Naive thymus-derived CD4-positive, alpha-beta T cell (primary cell): ENCODE results near the gene SEC14L5. TPM values are rescaled to one million over a fixed set of nuclear protein-coding genes. Genes with fewer than 3 reads are reported as not detected.

Experiments
- polyA plus RNA-seq, 2 donors: library from polyadenylated mRNA; unstranded; fragments of 300-500 nt; fragmentation: Illumina TruSeq; gene quantifications; one replicate each; pipeline ENCODE4 v1.2.3, GENCODE V29; 2021
- total RNA-seq, 6 experiments: library from RNA in 5 of 6; stranded (reverse) in 5 of 6; gene quantifications; 1 replicate in 5 of 6; 2 replicates in 1 of 6; pipeline ENCODE4 v1.2.3 and lab custom pipeline; 2021 to 2026

The SEC14L5 gene
- total and polyA plus RNA-seq, 7 experiments from 2014 or later = 0.21 to 1.0 TPM; not detected in 5

Other genes with a start within 250 kb of the SEC14L5 start
- 10 to 100 TPM; 17.6 to 32.7 (median 25.3) TPM for gene ANKS3, start 224.1 kb upstream of the SEC14L5 start, total RNA-seq
- gene ANKS3, start 224.1 kb upstream of the SEC14L5 start, polyA plus RNA-seq = 1 to 10 TPM; 4.1 to 8.5 TPM
- under 1 TPM; 0.11 to 0.57 (median 0.27) TPM for gene DNAAF8, start 223.8 kb upstream of the SEC14L5 start, total RNA-seq
- under 1 TPM in 1 of 2 donors, not detected in 1; 0.31 TPM for gene DNAAF8, start 223.8 kb upstream of the SEC14L5 start, polyA plus RNA-seq
- gene ZNF500, start 191.2 kb upstream of the SEC14L5 start, total RNA-seq = 10 to 100 TPM; 13.8 to 43.0 (median 24.7) TPM
- 10 to 100 TPM; 11.0 to 25.7 TPM for gene ZNF500, start 191.2 kb upstream of the SEC14L5 start, polyA plus RNA-seq
- gene SEPTIN12, start 170.0 kb upstream of the SEC14L5 start, total RNA-seq = not detected
- not detected for gene SEPTIN12, start 170.0 kb upstream of the SEC14L5 start, polyA plus RNA-seq
- gene SMIM22, start 163.0 kb upstream of the SEC14L5 start, total RNA-seq = not detected
- not detected for gene SMIM22, start 163.0 kb upstream of the SEC14L5 start, polyA plus RNA-seq
- gene ROGDI, start 155.7 kb upstream of the SEC14L5 start, total RNA-seq = 10 to 100 TPM in 3 of 5 experiments, 1 to 10 TPM in 2; 7.4 to 29.0 (median 10.1) TPM
- 1 to 10 TPM; 7.9 to 8.3 TPM for gene ROGDI, start 155.7 kb upstream of the SEC14L5 start, polyA plus RNA-seq
- gene GLYR1, start 111.0 kb upstream of the SEC14L5 start, total RNA-seq = 100 to 1,000 TPM in 4 of 5 experiments, 10 to 100 TPM in 1; 98.7 to 122 (median 108) TPM
- 10 to 100 TPM; 32.0 to 44.9 TPM for gene GLYR1, start 111.0 kb upstream of the SEC14L5 start, polyA plus RNA-seq
- 10 to 100 TPM; 39.5 to 58.7 (median 42.4) TPM for gene UBN1, start 110.8 kb upstream of the SEC14L5 start, total RNA-seq
- 10 to 100 TPM; 11.0 to 18.4 TPM for gene UBN1, start 110.8 kb upstream of the SEC14L5 start, polyA plus RNA-seq
- not detected for gene PPL, start 21.2 kb upstream of the SEC14L5 start, total RNA-seq
- under 1 TPM; 0.15 to 0.47 TPM for gene PPL, start 21.2 kb upstream of the SEC14L5 start, polyA plus RNA-seq
- gene NAGPA, start 75.6 kb downstream of the SEC14L5 start, total RNA-seq = 10 to 100 TPM; 17.8 to 39.5 (median 34.1) TPM
- gene NAGPA, start 75.6 kb downstream of the SEC14L5 start, polyA plus RNA-seq = 10 to 100 TPM; 23.3 to 42.9 TPM
- gene C16orf89, start 107.6 kb downstream of the SEC14L5 start, total RNA-seq = not detected
- not detected for gene C16orf89, start 107.6 kb downstream of the SEC14L5 start, polyA plus RNA-seq
- gene ALG1, start 113.5 kb downstream of the SEC14L5 start, total RNA-seq = 10 to 100 TPM; 12.9 to 29.1 (median 22.1) TPM
- 10 to 100 TPM; 18.8 to 27.1 TPM for gene ALG1, start 113.5 kb downstream of the SEC14L5 start, polyA plus RNA-seq
- 10 to 100 TPM in 3 of 5 experiments, 1 to 10 TPM in 2; 5.5 to 14.1 (median 11.3) TPM for gene EEF2KMT, start 139.5 kb downstream of the SEC14L5 start, total RNA-seq
- gene EEF2KMT, start 139.5 kb downstream of the SEC14L5 start, polyA plus RNA-seq = 10 to 100 TPM; 10.7 to 18.5 TPM